NCI-H146 treated with DMSO at 0.1 percent for 48 hours (cell line): ENCODE results near the gene HTT-AS.
A peak's percentile ranks its signal among the peaks of the same experiment; 100 is the strongest.
"Not testable (repeated sequence)": the region's sequence is repeated elsewhere in the genome, so short reads cannot be mapped to it uniquely, and the experiment has no call there.

ENCODE experiments used
- DNase-seq: peaks from one replicate; lab custom pipeline; 2025; ENCODE audit not compliant: unreplicated experiment; lab: John Stamatoyannopoulos, UW

HTT-AS gene

GRCh38 chr4:3054169-3054759 lies 20.1 kb downstream of the HTT-AS start:
- DNase-seq = no peak

- DNase-seq = not testable (repeated sequence)
These were observed 23.0 kb downstream of the HTT-AS start for GRCh38 chr4:3051141-3051897.

GRCh38 chr4:3047464-3048286 lies 26.7 kb downstream of the HTT-AS start:
- DNase-seq = peak; percentile 90

- no peak for DNase-seq
These were observed 27.7 kb downstream of the HTT-AS start for GRCh38 chr4:3046623-3047022.

- DNase-seq = no peak
These were observed 28.2 kb downstream of the HTT-AS start for GRCh38 chr4:3046162-3046561.

- DNase-seq = no peak
These were observed 29.2 kb downstream of the HTT-AS start for GRCh38 chr4:3044870-3045819.

GRCh38 chr4:3043282-3044020 lies 30.9 kb downstream of the HTT-AS start:
- no peak for DNase-seq

GRCh38 chr4:3042226-3042625 lies 32.1 kb downstream of the HTT-AS start:
- no peak for DNase-seq

GRCh38 chr4:3041192-3042142 lies 32.9 kb downstream of the HTT-AS start:
- peak; percentile 25 for DNase-seq

GRCh38 chr4:3040452-3041191 lies 33.7 kb downstream of the HTT-AS start:
- DNase-seq = no peak

GRCh38 chr4:3039706-3040366 lies 34.5 kb downstream of the HTT-AS start:
- DNase-seq = no peak

GRCh38 chr4:3037957-3038461 lies 36.3 kb downstream of the HTT-AS start:
- no peak for DNase-seq

- DNase-seq = no peak
These were observed 38.0 kb downstream of the HTT-AS start for GRCh38 chr4:3036131-3036952.

- DNase-seq = no peak
These were observed 38.7 kb downstream of the HTT-AS start for GRCh38 chr4:3035674-3036073.

GRCh38 chr4:3035249-3035648 lies 39.1 kb downstream of the HTT-AS start:
- DNase-seq = no peak

GRCh38 chr4:3034231-3034630 lies 40.1 kb downstream of the HTT-AS start:
- DNase-seq = no peak
